Fibroblast of lung (primary cell): ENCODE measurements around the gene APBB2. TPM values are rescaled to one million over a fixed set of nuclear protein-coding genes. Genes with fewer than 3 reads are reported as not detected.
A peak's percentile ranks its signal among the peaks of the same experiment; 100 is the strongest.

Experiments
- DNase-seq, 2 donors: peaks; one replicate each; pipeline versions ENCODE4 v3.0.0 to v3.0.0-alpha.2; 2010; ENCODE audit warnings: low read depth in 2 of 2
- H2AFZ ChIP-seq: 2 replicates; pipeline ENCODE4 v1.5.1; 2012; ENCODE audit warnings: low read length, control low read depth, inconsistent platforms
- H3K27ac ChIP-seq: 2 replicates; pipeline ENCODE4 v1.5.1; 2011; ENCODE audit warnings: low read length, control low read depth; ENCODE audit not compliant: insufficient read depth
- H3K27me3 ChIP-seq: 2 replicates; pipeline ENCODE4 v1.5.1; 2011; ENCODE audit warnings: mild to moderate bottlenecking, low read length; ENCODE audit not compliant: control insufficient read depth, insufficient read depth
- H3K36me3 ChIP-seq: 2 replicates; pipeline ENCODE4 v1.5.1; 2011; ENCODE audit warnings: low read length; ENCODE audit not compliant: control insufficient read depth, insufficient read depth
- H3K4me1 ChIP-seq: 2 replicates; pipeline ENCODE4 v1.5.1; 2011; ENCODE audit warnings: low read length; ENCODE audit not compliant: control insufficient read depth, insufficient read depth; ENCODE audit errors: extremely low read depth
- H3K4me2 ChIP-seq: 2 replicates; pipeline ENCODE4 v1.5.1; 2011; ENCODE audit warnings: low read length, control low read depth; ENCODE audit not compliant: insufficient read depth; ENCODE audit errors: extremely low read depth
- H3K4me3 ChIP-seq, 4 experiments: fragments of 200-600 bp in 1 of 4; sonication (generic) in 1 of 4; replicated peaks in 1 of 4; 2 replicates each; pipeline ENCODE4 v1.5.1; 2011 to 2016; ENCODE audit warnings: low read length in 4 of 4, low read depth in 3 of 4, mild to moderate bottlenecking in 3 of 4, control low read depth in 2 of 4, inconsistent platforms in 1 of 4, mixed read lengths in 1 of 4; ENCODE audit not compliant: insufficient read depth in 1 of 4; ENCODE audit errors: control extremely low read depth in 1 of 4
- H3K79me2 ChIP-seq: 2 replicates; pipeline ENCODE4 v1.5.1; 2012; ENCODE audit warnings: mild to moderate bottlenecking, low read length, inconsistent platforms; ENCODE audit not compliant: control insufficient read depth, insufficient read depth
- H3K9ac ChIP-seq: 2 replicates; pipeline ENCODE4 v1.5.1; 2011; ENCODE audit warnings: mild to moderate bottlenecking, low read length, control low read depth; ENCODE audit not compliant: insufficient read depth
- H3K9me3 ChIP-seq: 2 replicates; pipeline ENCODE4 v1.5.1; 2012; ENCODE audit warnings: low read depth, low read length; ENCODE audit not compliant: control insufficient read depth, insufficient read depth
- H4K20me1 ChIP-seq: 2 replicates; pipeline ENCODE4 v1.5.1; 2011; ENCODE audit warnings: low read length; ENCODE audit not compliant: control insufficient read depth, insufficient read depth; ENCODE audit errors: extremely low read depth
- EZH2 ChIP-seq: IDR thresholded peaks from 2 replicates; pipeline ENCODE4 v1.5.1; 2012; ENCODE audit warnings: low read length, control low read depth, mild to moderate bottlenecking; ENCODE audit errors: missing control alignments
- polyA plus RNA-seq, 2 donors: library from polyadenylated mRNA; depleted of rRNA in 1 of 2; stranded (reverse) in 1 of 2; unstranded in 1 of 2; fragments of >200 nt; gene quantifications; 2 replicates each; pipeline ENCODE4 v1.2.1, GENCODE V29; 2011 to 2012; ENCODE audit warnings: missing spikeins in 1 of 2
- total RNA-seq: library from RNA; depleted of rRNA; stranded (reverse); fragments of >200 nt; gene quantifications from 2 replicates; pipeline ENCODE4 v1.2.1, GENCODE V29; 2014
- TF ChIP-seq, protein P1 (sequence below), 2 donors: IDR thresholded peaks in 1 of 2; conservative IDR thresholded peaks in 1 of 2; 1 replicate in 1 of 2; 2 replicates in 1 of 2; pipeline ENCODE4 v1.5.1; 2011 to 2012; ENCODE audit warnings: low read length in 2 of 2, control low read depth in 1 of 2, inconsistent platforms in 1 of 2, low read depth in 1 of 2, mild to moderate bottlenecking in 1 of 2

Gene APBB2
- total and polyA plus RNA-seq, 2 donors (not counting 1 experiment from before 2014, with no cell fraction given): 25.1 to 29.8 TPM

DNA sequence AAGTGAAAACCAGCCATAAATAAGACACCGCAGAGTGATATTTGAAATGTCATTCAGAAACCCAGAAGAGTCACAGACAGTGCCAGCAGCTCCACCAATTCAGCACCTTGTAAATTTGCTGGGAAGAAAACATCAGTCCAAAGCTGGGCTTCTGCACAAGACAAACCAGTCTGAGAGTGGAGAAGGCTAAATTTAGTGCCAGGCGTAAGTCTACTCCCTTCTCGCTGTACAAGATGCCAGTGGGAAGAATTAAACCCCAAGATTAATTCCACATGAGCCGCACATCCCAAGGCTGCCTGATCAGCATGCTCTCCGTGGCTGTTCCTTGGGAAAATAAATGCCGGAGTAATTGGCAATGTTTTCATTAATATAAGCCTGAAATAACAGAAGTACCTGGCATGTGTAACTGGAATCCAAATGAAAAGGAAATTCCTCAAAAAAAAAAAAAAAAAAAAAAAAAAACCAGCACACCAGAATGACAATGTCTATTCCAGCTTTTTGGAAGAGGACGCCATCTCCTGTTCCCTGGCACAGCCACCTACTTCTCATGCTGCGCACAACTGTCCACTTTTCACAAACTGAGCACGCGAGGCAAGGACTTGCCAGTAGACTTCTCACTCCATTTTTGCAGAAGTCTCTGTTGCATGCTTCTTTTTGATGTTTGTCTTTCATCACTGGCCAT lies 369.0 kb downstream of the APBB2 start:
- no peak overlapping the region for H3K4me2 ChIP-seq

DNA sequence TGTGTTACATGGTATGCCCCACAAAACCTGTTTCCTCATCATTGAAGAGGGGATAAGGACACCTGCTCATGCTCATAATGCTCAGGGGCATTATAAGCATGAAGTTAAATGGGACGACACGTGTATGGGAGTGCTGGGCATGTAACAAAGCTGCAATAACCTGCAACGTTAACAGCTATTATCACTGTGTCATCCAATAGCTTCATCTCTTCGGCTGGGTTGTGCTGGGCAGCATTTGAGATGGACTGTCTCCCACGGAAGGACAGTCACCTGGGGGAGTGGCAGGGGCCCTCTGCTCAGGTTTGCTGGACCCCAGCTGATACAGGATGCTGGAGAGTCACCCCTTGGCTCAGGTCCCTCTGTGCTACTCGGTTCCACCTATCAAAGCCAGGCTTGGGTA lies 370.1 kb downstream of the APBB2 start:
- Histone ChIP-seq H3K9me3 (no peaks in the 10 kb centered on the region), H3K27ac (no peak overlapping the region), H4K20me1 (no peaks in the 10 kb centered on the region), H3K4me2 (no peak overlapping the region), H3K79me2 (no peaks in the 10 kb centered on the region), H2AFZ (no peak overlapping the region), H3K4me3 (no peak overlapping the region), H3K36me3 (no peaks in the 10 kb centered on the region), H3K4me1 (no peaks in the 10 kb centered on the region), H3K27me3 (no peaks in the 10 kb centered on the region), H3K9ac (no peak overlapping the region)
- TF ChIP-seq, protein P1, sequence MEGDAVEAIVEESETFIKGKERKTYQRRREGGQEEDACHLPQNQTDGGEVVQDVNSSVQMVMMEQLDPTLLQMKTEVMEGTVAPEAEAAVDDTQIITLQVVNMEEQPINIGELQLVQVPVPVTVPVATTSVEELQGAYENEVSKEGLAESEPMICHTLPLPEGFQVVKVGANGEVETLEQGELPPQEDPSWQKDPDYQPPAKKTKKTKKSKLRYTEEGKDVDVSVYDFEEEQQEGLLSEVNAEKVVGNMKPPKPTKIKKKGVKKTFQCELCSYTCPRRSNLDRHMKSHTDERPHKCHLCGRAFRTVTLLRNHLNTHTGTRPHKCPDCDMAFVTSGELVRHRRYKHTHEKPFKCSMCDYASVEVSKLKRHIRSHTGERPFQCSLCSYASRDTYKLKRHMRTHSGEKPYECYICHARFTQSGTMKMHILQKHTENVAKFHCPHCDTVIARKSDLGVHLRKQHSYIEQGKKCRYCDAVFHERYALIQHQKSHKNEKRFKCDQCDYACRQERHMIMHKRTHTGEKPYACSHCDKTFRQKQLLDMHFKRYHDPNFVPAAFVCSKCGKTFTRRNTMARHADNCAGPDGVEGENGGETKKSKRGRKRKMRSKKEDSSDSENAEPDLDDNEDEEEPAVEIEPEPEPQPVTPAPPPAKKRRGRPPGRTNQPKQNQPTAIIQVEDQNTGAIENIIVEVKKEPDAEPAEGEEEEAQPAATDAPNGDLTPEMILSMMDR (conservative IDR thresholded peaks at IDR 0.05 in 1 of 2, IDR thresholded peaks at IDR 0.05 in 1 of 2; ENCODE audit: low read depth in 1 of 2, low read length in 2 of 2): no peak
- no peak for TF ChIP-seq EZH2
- DNase-seq: no peak

More for the DNA sequence above, 369.0 kb downstream of the APBB2 start:
- Histone ChIP-seq H3K27ac (no peak overlapping the region), H3K9me3 (no peaks in the 10 kb centered on the region), H3K4me1 (no peaks in the 10 kb centered on the region), H2AFZ (no peak overlapping the region), H3K27me3 (no peaks in the 10 kb centered on the region), H3K79me2 (no peaks in the 10 kb centered on the region), H4K20me1 (no peaks in the 10 kb centered on the region), H3K9ac (no peak overlapping the region), H3K36me3 (no peaks in the 10 kb centered on the region), H3K4me3 (no peak overlapping the region)
- TF ChIP-seq EZH2: no peak
- TF ChIP-seq, protein P1 (conservative IDR thresholded peaks at IDR 0.05 in 1 of 2, IDR thresholded peaks at IDR 0.05 in 1 of 2; ENCODE audit: low read depth in 1 of 2, low read length in 2 of 2): no peak
- peak in 1 of 2 donors; percentile 38 for DNase-seq

DNA sequence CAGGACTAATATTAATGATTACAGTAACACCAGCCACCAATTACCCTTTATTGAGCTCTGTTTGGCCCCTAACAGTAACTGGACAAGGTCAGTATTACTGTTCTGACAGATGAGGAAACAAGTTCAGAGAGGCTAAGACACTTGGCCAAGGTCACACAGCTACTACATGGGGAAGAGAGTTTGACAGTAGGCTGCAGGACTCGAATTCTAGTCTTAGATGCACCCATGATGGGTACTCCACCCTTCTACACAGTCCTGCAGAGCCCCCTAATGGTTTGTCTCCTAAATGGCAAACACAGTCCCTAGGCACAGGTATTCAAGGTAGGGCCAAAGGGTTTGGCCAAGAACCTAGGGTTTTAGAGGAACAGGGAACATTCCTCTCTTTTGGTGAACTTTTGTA lies 370.6 kb downstream of the APBB2 start:
- H3K27me3 ChIP-seq: no peaks in the 10 kb centered on the region
- H3K36me3 ChIP-seq: no peaks in the 10 kb centered on the region
- H3K4me1 ChIP-seq: no peaks in the 10 kb centered on the region
- no peak overlapping the region for H3K27ac ChIP-seq
- DNase-seq: no peak
- no peak overlapping the region for H3K4me3 ChIP-seq
- H3K4me2 ChIP-seq: no peak overlapping the region
- no peak overlapping the region for H3K9ac ChIP-seq
- TF ChIP-seq EZH2: no peak
- TF ChIP-seq, protein P1 (conservative IDR thresholded peaks at IDR 0.05 in 1 of 2, IDR thresholded peaks at IDR 0.05 in 1 of 2; ENCODE audit: low read depth in 1 of 2, low read length in 2 of 2): no peak
- no peaks in the 10 kb centered on the region for H3K9me3 ChIP-seq
- H2AFZ ChIP-seq: no peak overlapping the region
- H3K79me2 ChIP-seq: no peaks in the 10 kb centered on the region
- no peaks in the 10 kb centered on the region for H4K20me1 ChIP-seq
